ENCODE results near the gene MIDN.

The MIDN gene

DNA sequence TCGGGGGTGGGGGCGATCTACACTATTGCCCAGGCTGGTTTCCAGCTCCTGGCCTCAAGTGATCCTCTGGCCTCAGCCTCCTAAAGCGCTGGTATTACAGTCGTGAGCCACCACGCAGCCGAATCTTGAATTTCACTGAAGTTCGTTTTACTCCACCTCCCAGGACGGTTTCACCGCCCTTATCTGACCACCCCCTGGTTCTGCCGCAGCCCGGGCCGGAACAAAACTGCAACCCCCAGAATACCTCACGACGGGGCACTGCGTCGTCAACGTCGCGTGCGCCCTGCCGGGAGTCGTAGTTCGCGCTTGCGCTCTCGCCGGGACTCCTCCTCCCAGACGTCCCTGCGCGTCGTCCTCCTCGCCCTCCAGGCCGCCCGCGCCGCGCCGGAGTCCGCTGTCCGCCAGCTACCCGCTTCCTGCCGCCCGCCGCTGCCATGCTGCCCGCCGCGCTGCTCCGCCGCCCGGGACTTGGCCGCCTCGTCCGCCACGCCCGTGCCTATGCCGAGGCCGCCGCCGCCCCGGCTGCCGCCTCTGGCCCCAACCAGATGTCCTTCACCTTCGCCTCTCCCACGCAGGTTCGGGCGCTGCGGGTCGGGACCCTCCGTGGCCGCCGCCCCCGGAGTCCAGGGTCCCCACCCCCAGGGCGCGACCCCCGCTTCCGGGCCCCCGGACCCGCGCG is 6.8 kb upstream of the MIDN start, which contains the start of gene ATP5F1D (continued):
- TF ChIP-seq SP2 (tag by site-specific recombination; IDR thresholded peaks at IDR 0.05): peak; percentile 65
- TF ChIP-seq ZNF585B (tag by site-specific recombination; IDR thresholded peaks at IDR 0.05): no peak
- peak; percentile 50 for TF ChIP-seq ZBTB20 (tag by site-specific recombination; IDR thresholded peaks at IDR 0.05)
- TF ChIP-seq ZNF335 (tag by site-specific recombination; conservative IDR thresholded peaks at IDR 0.05): peak; percentile 85
- no peak for TF ChIP-seq ZNF223 (tag by site-specific recombination; IDR thresholded peaks at IDR 0.05)
- TF ChIP-seq RBAK (tag by site-specific recombination; IDR thresholded peaks at IDR 0.05): no peak
- TF ChIP-seq PRDM1 (tag by site-specific recombination; IDR thresholded peaks at IDR 0.05): peak; percentile 63
- no peak for TF ChIP-seq AEBP2 (tag by site-specific recombination; IDR thresholded peaks at IDR 0.05; ENCODE audit: borderline replicate concordance)
- TF ChIP-seq, protein P1, sequence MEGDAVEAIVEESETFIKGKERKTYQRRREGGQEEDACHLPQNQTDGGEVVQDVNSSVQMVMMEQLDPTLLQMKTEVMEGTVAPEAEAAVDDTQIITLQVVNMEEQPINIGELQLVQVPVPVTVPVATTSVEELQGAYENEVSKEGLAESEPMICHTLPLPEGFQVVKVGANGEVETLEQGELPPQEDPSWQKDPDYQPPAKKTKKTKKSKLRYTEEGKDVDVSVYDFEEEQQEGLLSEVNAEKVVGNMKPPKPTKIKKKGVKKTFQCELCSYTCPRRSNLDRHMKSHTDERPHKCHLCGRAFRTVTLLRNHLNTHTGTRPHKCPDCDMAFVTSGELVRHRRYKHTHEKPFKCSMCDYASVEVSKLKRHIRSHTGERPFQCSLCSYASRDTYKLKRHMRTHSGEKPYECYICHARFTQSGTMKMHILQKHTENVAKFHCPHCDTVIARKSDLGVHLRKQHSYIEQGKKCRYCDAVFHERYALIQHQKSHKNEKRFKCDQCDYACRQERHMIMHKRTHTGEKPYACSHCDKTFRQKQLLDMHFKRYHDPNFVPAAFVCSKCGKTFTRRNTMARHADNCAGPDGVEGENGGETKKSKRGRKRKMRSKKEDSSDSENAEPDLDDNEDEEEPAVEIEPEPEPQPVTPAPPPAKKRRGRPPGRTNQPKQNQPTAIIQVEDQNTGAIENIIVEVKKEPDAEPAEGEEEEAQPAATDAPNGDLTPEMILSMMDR (tag by site-specific recombination; IDR thresholded peaks at IDR 0.05): 0 out of 2 replicates have a peak, but pooled peaks have one; percentile 16
- TF ChIP-seq ZNF645 (tag by site-specific recombination; IDR thresholded peaks at IDR 0.05): no peak
- TF ChIP-seq KLF8 (tag by site-specific recombination; IDR thresholded peaks at IDR 0.05): 0 out of 2 replicates have a peak, but pooled peaks have one; percentile 31
- no peak for TF ChIP-seq ZNF530 (tag by site-specific recombination; IDR thresholded peaks at IDR 0.05; ENCODE audit: low read depth)
- TF ChIP-seq ZXDB (tag by site-specific recombination; IDR thresholded peaks at IDR 0.05): peak; percentile 75
- TF ChIP-seq ZNF76 (tag by site-specific recombination; IDR thresholded peaks at IDR 0.05; ENCODE audit: borderline replicate concordance, low read depth): peak; percentile 99
- peak; percentile 84 for TF ChIP-seq ZIC2 (tag by site-specific recombination; IDR thresholded peaks at IDR 0.05)
- TF ChIP-seq ZNF248 (tag by site-specific recombination; IDR thresholded peaks at IDR 0.05): no peak
- no peak for TF ChIP-seq ZNF513 (tag by site-specific recombination; IDR thresholded peaks at IDR 0.05)
- TF ChIP-seq KLF1 (tag by site-specific recombination; IDR thresholded peaks at IDR 0.05): 0 out of 2 replicates have a peak, but pooled peaks have one; percentile 23
- no peak for TF ChIP-seq ELK4 (IDR thresholded peaks at IDR 0.05; ENCODE audit: borderline replicate concordance, low read depth, low read length)
- TF ChIP-seq ZNF561 (tag by site-specific recombination; IDR thresholded peaks at IDR 0.05; ENCODE audit: borderline replicate concordance): no peak
- TF ChIP-seq ZNF341 (tag by site-specific recombination; IDR thresholded peaks at IDR 0.05; ENCODE audit: low read depth): peak; percentile 85
- no peak for TF ChIP-seq ZNF148 (tag by site-specific recombination; IDR thresholded peaks at IDR 0.05; ENCODE audit: borderline replicate concordance)
- TF ChIP-seq GLIS2 (tag by site-specific recombination; IDR thresholded peaks at IDR 0.05): peak; percentile 84
- 0 out of 2 replicates have a peak, but pooled peaks have one; percentile 59 for TF ChIP-seq KLF16 (tag by site-specific recombination; IDR thresholded peaks at IDR 0.05)
- TF ChIP-seq, protein P2, sequence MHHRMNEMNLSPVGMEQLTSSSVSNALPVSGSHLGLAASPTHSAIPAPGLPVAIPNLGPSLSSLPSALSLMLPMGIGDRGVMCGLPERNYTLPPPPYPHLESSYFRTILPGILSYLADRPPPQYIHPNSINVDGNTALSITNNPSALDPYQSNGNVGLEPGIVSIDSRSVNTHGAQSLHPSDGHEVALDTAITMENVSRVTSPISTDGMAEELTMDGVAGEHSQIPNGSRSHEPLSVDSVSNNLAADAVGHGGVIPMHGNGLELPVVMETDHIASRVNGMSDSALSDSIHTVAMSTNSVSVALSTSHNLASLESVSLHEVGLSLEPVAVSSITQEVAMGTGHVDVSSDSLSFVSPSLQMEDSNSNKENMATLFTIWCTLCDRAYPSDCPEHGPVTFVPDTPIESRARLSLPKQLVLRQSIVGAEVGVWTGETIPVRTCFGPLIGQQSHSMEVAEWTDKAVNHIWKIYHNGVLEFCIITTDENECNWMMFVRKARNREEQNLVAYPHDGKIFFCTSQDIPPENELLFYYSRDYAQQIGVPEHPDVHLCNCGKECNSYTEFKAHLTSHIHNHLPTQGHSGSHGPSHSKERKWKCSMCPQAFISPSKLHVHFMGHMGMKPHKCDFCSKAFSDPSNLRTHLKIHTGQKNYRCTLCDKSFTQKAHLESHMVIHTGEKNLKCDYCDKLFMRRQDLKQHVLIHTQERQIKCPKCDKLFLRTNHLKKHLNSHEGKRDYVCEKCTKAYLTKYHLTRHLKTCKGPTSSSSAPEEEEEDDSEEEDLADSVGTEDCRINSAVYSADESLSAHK (tag by site-specific recombination; IDR thresholded peaks at IDR 0.05): peak; percentile 82
- TF ChIP-seq ZNF600 (tag by site-specific recombination; IDR thresholded peaks at IDR 0.05): peak; percentile 80; the same call in 1 of the 2 replicates
- TF ChIP-seq ZBTB21 (tag by site-specific recombination; IDR thresholded peaks at IDR 0.05): 0 out of 2 replicates have a peak, but pooled peaks have one; percentile 34
